Measurements from ENCODE around the gene FOXB1.

FOXB1 gene
- long read RNA-seq = 0 reads

DNA sequence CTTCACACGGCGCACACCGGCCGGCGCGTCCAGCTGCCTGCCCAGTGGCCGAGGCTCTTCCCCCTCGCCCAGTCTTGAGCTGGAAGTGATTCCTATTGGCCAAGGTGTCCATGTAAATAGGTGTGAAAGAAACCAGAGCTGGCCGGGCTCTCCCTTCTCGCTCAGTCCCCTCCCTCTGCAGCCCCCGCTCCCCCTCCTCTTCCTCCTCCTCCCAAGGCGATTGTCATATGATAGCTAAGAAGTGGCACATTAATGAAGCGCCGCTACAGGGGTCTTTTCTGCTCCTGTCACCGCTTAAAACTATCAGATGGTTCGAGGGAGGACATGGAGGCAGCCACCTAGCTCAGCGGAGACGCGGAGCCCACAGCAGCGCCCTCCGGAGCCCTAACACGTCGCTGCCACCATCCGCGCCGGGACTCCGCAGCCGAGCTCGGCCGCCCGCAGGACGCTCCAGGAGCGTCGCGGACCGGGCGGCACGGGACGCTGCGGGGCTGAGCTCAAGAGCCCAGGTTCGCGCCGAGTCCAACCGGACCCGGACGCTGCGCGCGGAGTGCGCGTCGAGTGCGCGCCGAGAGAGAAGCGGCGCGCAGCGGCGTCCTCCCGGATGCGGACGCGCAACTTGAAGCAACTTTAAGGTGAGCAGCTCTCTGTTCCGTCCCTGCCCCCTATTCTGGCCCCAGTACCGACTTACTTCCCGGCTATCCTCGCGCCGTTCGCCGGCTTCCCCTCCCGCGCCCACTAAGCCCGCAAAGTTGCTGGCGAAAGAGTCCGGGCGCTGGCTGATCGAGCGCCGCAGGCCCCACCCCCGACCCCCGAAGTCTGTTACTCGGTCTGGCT, at the start of gene FOXB1:
TSS of gene FOXB1 (plus strand) at position 303 of the 837 bp plus-strand sequence. CDS start 653 bp downstream, outside the sequence.
- no peak for TF ChIP-seq POLR2AphosphoS5 (IDR thresholded peaks at IDR 0.05; ENCODE audit: low read depth)
- TF ChIP-seq, protein P1, sequence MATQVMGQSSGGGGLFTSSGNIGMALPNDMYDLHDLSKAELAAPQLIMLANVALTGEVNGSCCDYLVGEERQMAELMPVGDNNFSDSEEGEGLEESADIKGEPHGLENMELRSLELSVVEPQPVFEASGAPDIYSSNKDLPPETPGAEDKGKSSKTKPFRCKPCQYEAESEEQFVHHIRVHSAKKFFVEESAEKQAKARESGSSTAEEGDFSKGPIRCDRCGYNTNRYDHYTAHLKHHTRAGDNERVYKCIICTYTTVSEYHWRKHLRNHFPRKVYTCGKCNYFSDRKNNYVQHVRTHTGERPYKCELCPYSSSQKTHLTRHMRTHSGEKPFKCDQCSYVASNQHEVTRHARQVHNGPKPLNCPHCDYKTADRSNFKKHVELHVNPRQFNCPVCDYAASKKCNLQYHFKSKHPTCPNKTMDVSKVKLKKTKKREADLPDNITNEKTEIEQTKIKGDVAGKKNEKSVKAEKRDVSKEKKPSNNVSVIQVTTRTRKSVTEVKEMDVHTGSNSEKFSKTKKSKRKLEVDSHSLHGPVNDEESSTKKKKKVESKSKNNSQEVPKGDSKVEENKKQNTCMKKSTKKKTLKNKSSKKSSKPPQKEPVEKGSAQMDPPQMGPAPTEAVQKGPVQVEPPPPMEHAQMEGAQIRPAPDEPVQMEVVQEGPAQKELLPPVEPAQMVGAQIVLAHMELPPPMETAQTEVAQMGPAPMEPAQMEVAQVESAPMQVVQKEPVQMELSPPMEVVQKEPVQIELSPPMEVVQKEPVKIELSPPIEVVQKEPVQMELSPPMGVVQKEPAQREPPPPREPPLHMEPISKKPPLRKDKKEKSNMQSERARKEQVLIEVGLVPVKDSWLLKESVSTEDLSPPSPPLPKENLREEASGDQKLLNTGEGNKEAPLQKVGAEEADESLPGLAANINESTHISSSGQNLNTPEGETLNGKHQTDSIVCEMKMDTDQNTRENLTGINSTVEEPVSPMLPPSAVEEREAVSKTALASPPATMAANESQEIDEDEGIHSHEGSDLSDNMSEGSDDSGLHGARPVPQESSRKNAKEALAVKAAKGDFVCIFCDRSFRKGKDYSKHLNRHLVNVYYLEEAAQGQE (IDR thresholded peaks at IDR 0.05; ENCODE audit: insufficient replicate concordance, low read depth) = no peak
- TF ChIP-seq, protein P2, sequence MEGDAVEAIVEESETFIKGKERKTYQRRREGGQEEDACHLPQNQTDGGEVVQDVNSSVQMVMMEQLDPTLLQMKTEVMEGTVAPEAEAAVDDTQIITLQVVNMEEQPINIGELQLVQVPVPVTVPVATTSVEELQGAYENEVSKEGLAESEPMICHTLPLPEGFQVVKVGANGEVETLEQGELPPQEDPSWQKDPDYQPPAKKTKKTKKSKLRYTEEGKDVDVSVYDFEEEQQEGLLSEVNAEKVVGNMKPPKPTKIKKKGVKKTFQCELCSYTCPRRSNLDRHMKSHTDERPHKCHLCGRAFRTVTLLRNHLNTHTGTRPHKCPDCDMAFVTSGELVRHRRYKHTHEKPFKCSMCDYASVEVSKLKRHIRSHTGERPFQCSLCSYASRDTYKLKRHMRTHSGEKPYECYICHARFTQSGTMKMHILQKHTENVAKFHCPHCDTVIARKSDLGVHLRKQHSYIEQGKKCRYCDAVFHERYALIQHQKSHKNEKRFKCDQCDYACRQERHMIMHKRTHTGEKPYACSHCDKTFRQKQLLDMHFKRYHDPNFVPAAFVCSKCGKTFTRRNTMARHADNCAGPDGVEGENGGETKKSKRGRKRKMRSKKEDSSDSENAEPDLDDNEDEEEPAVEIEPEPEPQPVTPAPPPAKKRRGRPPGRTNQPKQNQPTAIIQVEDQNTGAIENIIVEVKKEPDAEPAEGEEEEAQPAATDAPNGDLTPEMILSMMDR (IDR thresholded peaks at IDR 0.05; ENCODE audit: insufficient read depth, low read length) = no peak
- no peak for TF ChIP-seq SPI1 (IDR thresholded peaks at IDR 0.05; ENCODE audit: borderline replicate concordance, low read depth)
- no peak for TF ChIP-seq GABPA (IDR thresholded peaks at IDR 0.05; ENCODE audit: low read depth)
- Histone ChIP-seq H3K27me3 (ENCODE audit: insufficient read depth, poor library complexity, severe bottlenecking) (peaks cover 94% of the 10 kb centered on the region), H3K27ac (replicated peaks) (no peak within 1 kb of the TSS), H3K4me3 (replicated peaks; ENCODE audit: insufficient read depth, low read length) (peak within 1 kb of the TSS; percentile 36)
- DNase-seq (ENCODE audit: low read depth in 1 of 2, low spot score in 1 of 2) = peak in 1 of 2 experiments; percentile 16

DNA sequence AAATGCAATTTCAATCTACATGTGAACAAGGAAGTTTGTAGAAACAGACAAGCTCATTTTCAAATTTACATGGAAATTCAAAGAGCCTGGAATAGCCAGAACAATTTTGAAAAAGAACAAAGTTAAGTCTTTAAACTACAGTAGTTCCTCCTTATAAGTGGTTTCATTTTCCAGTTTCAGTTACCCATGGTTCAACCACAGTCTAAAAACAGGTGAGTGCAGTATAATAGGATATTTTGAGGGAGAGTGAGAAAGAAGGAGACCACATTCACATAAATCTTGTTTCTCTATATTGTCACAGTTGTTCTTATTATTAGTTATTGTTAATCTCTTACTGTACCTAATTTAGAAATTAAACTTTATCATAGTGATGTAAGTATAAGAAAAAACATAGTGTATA, 45.8 kb upstream of the FOXB1 start:
- H3K27ac ChIP-seq (replicated peaks) = no peak overlapping the region
- TF ChIP-seq, protein P1 (IDR thresholded peaks at IDR 0.05; ENCODE audit: insufficient replicate concordance, low read depth) = no peak
- TF ChIP-seq GABPA (IDR thresholded peaks at IDR 0.05; ENCODE audit: low read depth) = no peak
- no peak for TF ChIP-seq POLR2AphosphoS5 (IDR thresholded peaks at IDR 0.05; ENCODE audit: low read depth)
- TF ChIP-seq, protein P2 (IDR thresholded peaks at IDR 0.05; ENCODE audit: insufficient read depth, low read length) = no peak
- no peak for TF ChIP-seq SPI1 (IDR thresholded peaks at IDR 0.05; ENCODE audit: borderline replicate concordance, low read depth)
- H3K27me3 ChIP-seq (ENCODE audit: insufficient read depth, poor library complexity, severe bottlenecking) = no peaks in the 10 kb centered on the region
- DNase-seq (ENCODE audit: low read depth in 1 of 2, low spot score in 1 of 2) = no peak
- H3K4me3 ChIP-seq (replicated peaks; ENCODE audit: insufficient read depth, low read length) = no peak overlapping the region

DNA sequence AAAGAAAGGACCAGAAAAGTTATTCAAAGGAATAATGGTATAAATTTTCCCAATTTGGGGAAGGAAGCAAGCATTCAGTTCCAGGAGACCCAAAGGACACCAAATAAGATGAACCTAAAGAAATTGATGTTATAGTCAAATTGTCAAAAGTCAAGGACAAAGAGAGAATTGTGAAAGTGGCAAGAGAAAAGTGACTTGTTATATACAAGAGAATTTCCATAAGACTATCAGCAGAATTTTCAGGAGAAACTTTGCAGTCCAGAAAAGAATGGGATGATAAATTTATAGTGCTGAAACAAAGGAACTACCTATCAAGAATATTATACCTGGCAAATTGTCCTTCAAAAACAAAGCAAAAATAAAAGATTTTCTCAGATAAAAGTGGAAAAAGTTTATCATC, 43.8 kb upstream of the FOXB1 start:
- Histone ChIP-seq H3K27me3 (ENCODE audit: insufficient read depth, poor library complexity, severe bottlenecking) (no peaks in the 10 kb centered on the region), H3K27ac (replicated peaks) (no peak overlapping the region), H3K4me3 (replicated peaks; ENCODE audit: insufficient read depth, low read length) (no peak overlapping the region)
- no peak for DNase-seq (ENCODE audit: low read depth in 1 of 2, low spot score in 1 of 2)
- TF ChIP-seq SPI1 (IDR thresholded peaks at IDR 0.05; ENCODE audit: borderline replicate concordance, low read depth) (no peak), GABPA (IDR thresholded peaks at IDR 0.05; ENCODE audit: low read depth) (no peak), POLR2AphosphoS5 (IDR thresholded peaks at IDR 0.05; ENCODE audit: low read depth) (no peak)
- TF ChIP-seq, protein P1 (IDR thresholded peaks at IDR 0.05; ENCODE audit: insufficient replicate concordance, low read depth) = no peak
- TF ChIP-seq, protein P2 (IDR thresholded peaks at IDR 0.05; ENCODE audit: insufficient read depth, low read length) = no peak
